ENCODE results near the gene MTFR1L. TPM values are rescaled to one million over a fixed set of nuclear protein-coding genes. Genes with fewer than 3 reads are reported as not detected.

MTFR1L gene
- polyA plus RNA-seq, 1 of the 3 experiments (the other 2 are of a cell fraction), result 53.6 TPM

- TF ChIP-seq FOXJ3 (CRISPR knock-in tag; IDR thresholded peaks at IDR 0.05) (no peak), YY1 (IDR thresholded peaks at IDR 0.05; ENCODE audit: low read depth) (no peak), REST (IDR thresholded peaks at IDR 0.05; ENCODE audit: low read depth, low read length) (no peak), POLR2AphosphoS5 (IDR thresholded peaks at IDR 0.05; ENCODE audit: low read depth, low read length) (no peak)
These were observed 5.1 kb upstream of the MTFR1L start (continued) for GRCh38 chr1:25814549-25815087.

- H3K79me2 ChIP-seq (ENCODE audit: insufficient read depth), result peaks cover 5% of the 10 kb centered on the region
- CTCF ChIA-PET, result interaction anchor here (0.6 to 2.7 kb wide), 4 partner anchors 55 to 207 kb away, joined by 3 to 7 read pairs (median 3); no protein-coding TSS in a partner anchor
- no peak overlapping the region for H2AFZ ChIP-seq (ENCODE audit: low read depth)
- WGBS (ENCODE audit: low lambda C conversion rate), result 98% methylated on average over 9 of the region's 24 CpGs
- no peak overlapping the region for H3K27ac ChIP-seq (ENCODE audit: low read depth in 2 of 2, low read length in 1 of 2)
- no peaks in the 10 kb centered on the region for H3K27me3 ChIP-seq (ENCODE audit: insufficient read depth)
- POLR2A ChIA-PET, result no interaction called here
- no peaks in the 10 kb centered on the region for H3F3A ChIP-seq (replicated peaks; ENCODE audit: insufficient read depth)
- peaks cover 8 to 23% of the 10 kb centered on the region in 2 experiments; a peak in 1 of 4 replicates for H3K4me1 ChIP-seq (ENCODE audit: control insufficient read depth in 1 of 2, insufficient read depth in 2 of 2, low read depth in 1 of 2, low read length in 1 of 2)
- H3K36me3 ChIP-seq (replicated peaks in 1 of 2; ENCODE audit: control insufficient read depth in 1 of 2, insufficient read depth in 2 of 2, low read length in 1 of 2), result peaks cover 0 to 34% of the 10 kb centered on the region in 2 experiments
- H3K4me2 ChIP-seq, result no peak overlapping the region
- no peak for DNase-seq
- H3K9me2 ChIP-seq, result no peaks in the 10 kb centered on the region
- no peaks in the 10 kb centered on the region for H3K9me3 ChIP-seq
- no peaks in the 10 kb centered on the region for H4K20me1 ChIP-seq (ENCODE audit: insufficient read depth)
- H3K9ac ChIP-seq, result no peak overlapping the region
- no peak overlapping the region for H3K4me3 ChIP-seq (ENCODE audit: low read depth in 2 of 2, low read length in 1 of 2)
- TF ChIP-seq FOSL2 (IDR thresholded peaks at IDR 0.05; ENCODE audit: borderline replicate concordance, low read depth) (no peak), TEAD4 (IDR thresholded peaks at IDR 0.05; ENCODE audit: borderline replicate concordance, insufficient read depth) (no peak), USF2 (IDR thresholded peaks at IDR 0.05; ENCODE audit: borderline replicate concordance, low read depth, low read length) (no peak), MEF2A (IDR thresholded peaks at IDR 0.05; ENCODE audit: borderline replicate concordance, low read depth) (no peak), JUND (IDR thresholded peaks at IDR 0.05) (no peak), REST (IDR thresholded peaks at IDR 0.05; ENCODE audit: low read depth, low read length) (no peak), YY1 (IDR thresholded peaks at IDR 0.05; ENCODE audit: low read depth) (no peak), MAX (IDR thresholded peaks at IDR 0.05; ENCODE audit: low read depth) (no peak), MXI1 (IDR thresholded peaks at IDR 0.05; ENCODE audit: low read depth, low read length) (no peak), CHD2 (IDR thresholded peaks at IDR 0.05; ENCODE audit: low read length, partially characterized antibody) (no peak), NFIC (IDR thresholded peaks at IDR 0.05; ENCODE audit: borderline replicate concordance) (no peak), GATA2 (CRISPR knock-in tag; IDR thresholded peaks at IDR 0.05) (no peak), IRF3 (IDR thresholded peaks at IDR 0.05; ENCODE audit: low read depth, low read length) (no peak), CTCF (IDR thresholded peaks at IDR 0.05) (no peak)
These were observed 4.3 kb upstream of the MTFR1L start for GRCh38 chr1:25815208-25816111.
